Stomach (tissue), 4 donors: ENCODE results near the gene MACROH2A1.

ENCODE experiments used
- CTCF ChIP-seq, 7 experiments: fragments of 450-650 bp in 4 of 7; fragments of 200-600 bp in 3 of 7; sonication (generic) in 3 of 7; IDR thresholded peaks; one replicate each; pipeline ENCODE4 v1.5.1; 2016 to 2019; ENCODE audit warnings: antibody characterized with exemption in 7 of 7, control low read depth in 2 of 7, mild to moderate bottlenecking in 1 of 7
- POLR2AphosphoS5 ChIP-seq, 3 donors: sonication (generic); formaldehyde crosslinking; IDR thresholded peaks; one replicate each; pipeline ENCODE4 v1.6.1; 2016; ENCODE audit warnings: antibody characterized with exemption in 3 of 3

GRCh38 chr5:135422419-135422818 is 23.4 kb upstream of the MACROH2A1 start:
- TF ChIP-seq POLR2AphosphoS5 (IDR thresholded peaks at IDR 0.05), result no peak
- TF ChIP-seq CTCF (IDR thresholded peaks at IDR 0.05), result no peak
